CD4-positive, CD25-positive, alpha-beta regulatory T cell (primary cell): ENCODE measurements around the gene ZGPAT. TPM values are rescaled to one million over a fixed set of nuclear protein-coding genes. Genes with fewer than 3 reads are reported as not detected.

Experiments
- ATAC-seq, 2 donors: fragments of 150-1000 bp; cut with Tn5 transposase; one replicate each; pipeline ENCODE4 v1.10.0; 2021; ENCODE audit warnings: low read depth in 2 of 2, moderate number of reproducible peaks in 2 of 2, moderate library complexity in 1 of 2
- DNase-seq, 3 donors: peaks; one replicate each; pipeline versions ENCODE4 v3.0.0 to v3.0.0-alpha.2; 2012 to 2022; ENCODE audit warnings: mixed read lengths in 1 of 3
- H3K27ac ChIP-seq: one replicate; pipeline ENCODE4 v1.7.0; 2013; ENCODE audit warnings: mild to moderate bottlenecking, low read length; ENCODE audit not compliant: insufficient read depth, poor library complexity, severe bottlenecking
- H3K27me3 ChIP-seq: one replicate; pipeline ENCODE4 v1.7.0; 2013; ENCODE audit warnings: low read length; ENCODE audit not compliant: control insufficient read depth, insufficient read depth
- H3K36me3 ChIP-seq: one replicate; pipeline ENCODE4 v1.7.0; 2013; ENCODE audit warnings: mild to moderate bottlenecking, low read length, moderate library complexity; ENCODE audit not compliant: control insufficient read depth, insufficient read depth
- H3K4me1 ChIP-seq: 2 replicates; pipeline ENCODE4 v1.7.0; 2013; ENCODE audit warnings: mild to moderate bottlenecking, low read length; ENCODE audit not compliant: insufficient read depth, control insufficient read depth, poor library complexity, severe bottlenecking
- H3K4me3 ChIP-seq: one replicate; pipeline ENCODE4 v1.7.0; 2013; ENCODE audit warnings: low read depth, mild to moderate bottlenecking, low read length, moderate library complexity
- H3K9me3 ChIP-seq, 2 experiments: 1 replicate in 1 of 2; 2 replicates in 1 of 2; pipeline ENCODE4 v1.7.0; 2013; ENCODE audit warnings: low read length in 2 of 2, mild to moderate bottlenecking in 1 of 2, moderate library complexity in 1 of 2; ENCODE audit not compliant: control insufficient read depth in 2 of 2
- H3K27ac Mint-ChIP-seq, 3 donors: one replicate each; pipeline ENCODE4 v1.8.0; 2020 to 2022; ENCODE audit warnings: mild to moderate bottlenecking in 3 of 3, mixed read lengths in 3 of 3, moderate library complexity in 2 of 3
- H3K27me3 Mint-ChIP-seq: one replicate; pipeline ENCODE4 v1.8.0; 2022; ENCODE audit warnings: mild to moderate bottlenecking, mixed read lengths
- H3K36me3 Mint-ChIP-seq: one replicate; pipeline ENCODE4 v1.8.0; 2020; ENCODE audit warnings: mixed read lengths
- H3K4me1 Mint-ChIP-seq, 4 donors: one replicate each; pipeline ENCODE4 v1.8.0; 2020 to 2022; ENCODE audit warnings: mixed read lengths in 4 of 4, mild to moderate bottlenecking in 1 of 4
- H3K4me3 Mint-ChIP-seq, 4 donors: one replicate each; pipeline ENCODE4 v1.8.0; 2020 to 2022; ENCODE audit warnings: mild to moderate bottlenecking in 4 of 4, mixed read lengths in 4 of 4, moderate library complexity in 3 of 4
- H3K9me3 Mint-ChIP-seq, 7 donors: one replicate each; pipeline ENCODE4 v1.8.0; 2020 to 2022; ENCODE audit warnings: mixed read lengths in 7 of 7, mild to moderate bottlenecking in 3 of 7, moderate library complexity in 2 of 7
- polyA plus RNA-seq, 4 donors: library from polyadenylated mRNA; unstranded; fragments of 300-500 nt; fragmentation: Illumina TruSeq; gene quantifications; one replicate each; pipeline ENCODE4 v1.2.3, GENCODE V29; 2021
- total RNA-seq: library from RNA; stranded (reverse); gene quantifications from one replicate; pipeline ENCODE4 v1.2.3, GENCODE V29; 2022

Gene ZGPAT
- total and polyA plus RNA-seq, 5 donors from 2014 or later, result 34.0 to 51.5 (median 42.4) TPM

DNA sequence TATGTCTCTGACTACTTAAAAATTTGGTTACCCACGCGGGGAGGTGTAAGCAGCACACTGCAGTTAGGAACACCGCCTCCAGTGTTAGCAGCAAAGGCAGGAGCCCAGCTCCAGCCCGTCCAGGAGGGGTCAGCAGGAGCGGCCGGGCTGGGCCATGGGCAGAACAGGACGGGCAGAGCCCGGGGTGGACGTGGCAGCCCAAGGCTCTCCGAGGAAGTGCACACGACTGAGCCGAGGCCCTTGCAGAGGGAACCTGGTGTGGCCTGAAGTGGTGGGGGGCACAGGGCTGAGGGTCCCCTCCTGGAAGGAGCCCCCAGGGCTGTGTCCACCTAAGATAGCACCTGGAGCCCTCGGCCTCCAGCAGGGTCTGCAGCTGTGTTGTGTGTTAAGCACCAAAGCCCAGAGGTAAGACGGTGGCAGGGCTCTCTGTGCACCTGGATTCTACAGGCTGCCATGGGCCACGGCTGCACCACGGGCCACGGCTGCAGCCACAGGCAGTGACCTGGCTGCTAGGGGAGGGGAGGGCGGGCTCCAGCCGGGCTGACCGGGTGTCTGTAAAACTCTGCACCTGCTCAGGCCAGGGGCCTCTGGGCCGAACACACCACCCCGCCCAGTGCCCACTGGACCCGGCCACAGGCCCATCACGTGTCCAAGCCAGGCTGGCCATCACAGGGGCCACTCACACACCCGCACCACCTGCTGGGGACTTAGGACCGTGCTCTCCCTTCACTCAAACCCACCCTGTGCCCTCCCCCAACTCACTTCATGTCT lies 38.3 kb downstream of the ZGPAT start:
- H3K36me3 Mint-ChIP-seq, result no peaks in the 10 kb centered on the region
- peaks cover 3% of the 10 kb centered on the region for H3K27me3 Mint-ChIP-seq
- DNase-seq, result no peak
- Histone ChIP-seq H3K27me3 (no peaks in the 10 kb centered on the region), H3K9me3 (no peaks in the 10 kb centered on the region), H3K4me1 (peaks cover 25% of the 10 kb centered on the region), H3K36me3 (no peaks in the 10 kb centered on the region), H3K27ac (no peak overlapping the region), H3K4me3 (no peak overlapping the region)
- H3K27ac Mint-ChIP-seq, result peak overlapping the region in 1 of 3 donors; percentile 44
- ATAC-seq, result no peak
- peak overlapping the region in 1 of 4 donors; percentile 79 for H3K4me3 Mint-ChIP-seq
- no peaks in the 10 kb centered on the region for H3K9me3 Mint-ChIP-seq
- peaks cover 0 to 25% (median 3%) of the 10 kb centered on the region in 4 donors for H3K4me1 Mint-ChIP-seq

DNA sequence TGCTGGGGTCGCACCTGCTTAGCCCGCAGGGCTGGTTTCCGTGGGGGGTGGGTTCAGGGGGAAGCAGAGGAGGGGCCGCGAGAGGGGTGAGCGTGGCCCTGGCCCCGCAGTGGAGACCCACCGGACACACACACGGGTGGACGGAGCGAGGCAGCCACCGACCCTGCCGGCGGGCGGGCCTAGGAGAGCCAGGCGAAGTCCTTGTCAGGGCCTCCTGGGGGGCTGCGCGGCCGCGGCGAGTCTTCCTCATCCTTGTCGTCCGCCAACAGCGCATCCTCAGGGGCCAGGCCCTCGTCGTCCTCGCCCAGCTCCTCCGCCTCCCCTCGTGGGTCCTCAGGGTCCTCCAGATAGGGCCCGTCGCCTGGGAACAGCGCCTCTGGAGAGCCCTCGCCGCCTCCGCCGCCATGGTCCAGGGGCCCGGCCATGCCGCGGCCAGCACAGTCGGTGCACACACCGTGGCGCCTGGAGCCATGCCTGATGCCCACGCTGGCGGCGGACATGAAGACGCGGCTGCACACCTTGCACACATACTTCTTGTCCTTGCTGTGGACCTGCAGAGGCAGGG lies 39.0 kb downstream of the ZGPAT start:
- H3K27ac ChIP-seq, result no peak overlapping the region
- peaks cover 4% of the 10 kb centered on the region for H3K27me3 Mint-ChIP-seq

DNA sequence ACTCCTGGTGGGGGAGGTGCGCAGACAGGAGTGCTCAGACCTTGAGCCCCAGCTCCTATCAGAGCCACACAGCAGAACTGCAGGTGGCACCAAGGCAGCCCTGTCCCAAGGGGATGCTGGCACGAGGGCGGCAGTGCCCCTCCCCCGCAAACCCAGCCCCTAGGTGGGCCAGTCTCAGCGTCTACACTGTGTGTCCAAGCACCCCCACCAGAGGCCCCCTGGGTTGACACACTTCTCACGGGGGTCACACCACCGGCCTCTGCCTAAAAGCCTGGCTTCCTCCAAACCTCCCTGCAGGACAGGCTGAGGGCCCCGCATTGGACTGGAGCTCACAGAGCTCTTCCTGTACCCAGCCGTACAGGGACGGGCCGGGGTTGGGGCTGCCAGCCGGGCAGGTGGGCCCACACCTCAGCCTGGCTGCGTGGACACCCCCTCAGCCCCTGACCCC lies 39.8 kb downstream of the ZGPAT start:
- H3K27me3 ChIP-seq, result no peaks in the 10 kb centered on the region
- H3K9me3 ChIP-seq, result no peaks in the 10 kb centered on the region
- ATAC-seq (no peak), DNase-seq (no peak)
- Mint-ChIP-seq H3K27me3 (peaks cover 4% of the 10 kb centered on the region), H3K4me3 (no peak overlapping the region), H3K36me3 (no peaks in the 10 kb centered on the region), H3K27ac (no peak overlapping the region), H3K9me3 (no peaks in the 10 kb centered on the region), H3K4me1 (peaks cover 0 to 33% (median 4%) of the 10 kb centered on the region in 4 donors)
- H3K4me1 ChIP-seq, result peaks cover 27% of the 10 kb centered on the region
- no peak overlapping the region for H3K27ac ChIP-seq
- no peaks in the 10 kb centered on the region for H3K36me3 ChIP-seq
- no peak overlapping the region for H3K4me3 ChIP-seq

More for the DNA sequence above, 39.0 kb downstream of the ZGPAT start:
- Histone ChIP-seq H3K36me3 (no peaks in the 10 kb centered on the region), H3K9me3 (no peaks in the 10 kb centered on the region), H3K4me1 (peaks cover 25% of the 10 kb centered on the region), H3K27me3 (no peaks in the 10 kb centered on the region), H3K4me3 (no peak overlapping the region)
- DNase-seq (no peak), ATAC-seq (no peak)
- Mint-ChIP-seq H3K36me3 (no peaks in the 10 kb centered on the region), H3K4me3 (no peak overlapping the region), H3K4me1 (peaks cover 0 to 28% (median 4%) of the 10 kb centered on the region in 4 donors), H3K9me3 (no peaks in the 10 kb centered on the region), H3K27ac (no peak overlapping the region)

DNA sequence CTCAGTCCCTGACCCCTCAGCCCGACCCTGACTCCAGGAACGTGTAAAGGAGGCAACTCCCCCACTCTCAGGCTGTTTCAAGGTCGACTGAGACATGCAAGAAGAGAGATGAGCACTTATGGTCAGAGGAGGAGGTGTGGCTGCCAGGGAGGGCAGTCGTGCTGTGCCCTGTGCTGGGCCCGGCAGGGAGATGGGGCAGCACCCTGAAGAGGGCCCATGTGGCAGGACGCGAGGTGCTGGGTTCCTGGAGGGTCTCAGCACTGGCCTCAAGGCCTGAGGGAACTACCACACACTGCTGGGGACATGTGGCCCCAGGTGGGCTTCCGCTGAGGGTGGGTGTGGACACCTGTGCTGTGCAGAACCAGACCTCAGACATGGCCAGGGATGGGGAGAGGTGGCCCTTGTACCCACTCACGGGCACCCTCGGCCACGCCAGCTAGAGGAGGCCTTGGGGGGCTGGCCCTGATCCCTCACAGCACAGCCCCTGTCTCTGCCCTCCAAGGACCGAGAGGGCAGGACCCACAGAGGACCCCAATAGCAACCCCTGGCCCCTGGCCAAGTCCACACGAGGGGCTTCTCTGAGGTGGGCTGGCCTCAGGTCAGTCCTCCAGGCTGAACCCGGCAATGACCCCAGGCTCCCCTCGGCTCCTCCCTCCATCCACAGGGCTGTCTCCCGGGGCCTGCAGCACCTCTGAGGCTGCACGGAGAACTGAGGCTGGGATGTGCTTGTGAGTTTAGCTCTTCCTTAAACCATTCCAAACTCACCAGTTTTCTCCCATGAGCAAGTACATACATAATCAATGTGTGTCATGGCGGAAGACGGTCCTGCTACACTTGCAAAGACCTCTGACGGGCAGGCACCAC lies 40.5 kb downstream of the ZGPAT start:
- no peaks in the 10 kb centered on the region for H3K36me3 ChIP-seq
- Mint-ChIP-seq H3K9me3 (no peaks in the 10 kb centered on the region), H3K4me1 (peaks cover 0 to 33% (median 4%) of the 10 kb centered on the region in 4 donors), H3K4me3 (no peak overlapping the region), H3K36me3 (no peaks in the 10 kb centered on the region), H3K27me3 (peaks cover 4% of the 10 kb centered on the region), H3K27ac (peak overlapping the region in 2 of 3 donors; percentile 46 to 63)
- ATAC-seq (no peak), DNase-seq (no peak)
- no peaks in the 10 kb centered on the region for H3K9me3 ChIP-seq
- H3K4me3 ChIP-seq, result no peak overlapping the region
- H3K4me1 ChIP-seq, result peaks cover 27% of the 10 kb centered on the region
- no peak overlapping the region for H3K27ac ChIP-seq
- H3K27me3 ChIP-seq, result no peaks in the 10 kb centered on the region

DNA sequence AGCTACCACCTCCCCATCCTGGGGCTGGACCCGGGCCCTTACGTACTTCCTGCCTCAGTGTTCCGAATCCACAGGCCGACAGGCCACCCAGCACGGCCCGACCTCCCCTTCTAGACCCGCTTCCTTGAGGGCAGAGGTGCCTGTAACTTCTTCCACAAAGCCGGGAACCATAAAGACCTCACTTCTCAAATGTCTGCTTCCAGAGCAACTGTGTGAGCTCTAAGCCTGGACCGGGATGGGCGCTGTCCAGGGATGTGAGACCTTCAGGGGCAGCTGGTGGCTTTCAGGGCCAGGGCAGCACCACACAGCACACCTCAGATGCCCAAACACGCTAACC lies 41.1 kb downstream of the ZGPAT start:
- DNase-seq (no peak), ATAC-seq (no peak)
- Mint-ChIP-seq H3K9me3 (no peaks in the 10 kb centered on the region), H3K27me3 (peaks cover 4% of the 10 kb centered on the region), H3K4me3 (peak overlapping the region in 2 of 4 donors; percentile 11 to 32), H3K36me3 (no peaks in the 10 kb centered on the region), H3K27ac (peak overlapping the region in 2 of 3 donors; percentile 21 to 46), H3K4me1 (peaks cover 0 to 36% (median 4%) of the 10 kb centered on the region in 4 donors)
- Histone ChIP-seq H3K9me3 (no peaks in the 10 kb centered on the region), H3K4me3 (no peak overlapping the region), H3K27ac (no peak overlapping the region), H3K27me3 (no peaks in the 10 kb centered on the region), H3K36me3 (no peaks in the 10 kb centered on the region), H3K4me1 (peaks cover 27% of the 10 kb centered on the region)

DNA sequence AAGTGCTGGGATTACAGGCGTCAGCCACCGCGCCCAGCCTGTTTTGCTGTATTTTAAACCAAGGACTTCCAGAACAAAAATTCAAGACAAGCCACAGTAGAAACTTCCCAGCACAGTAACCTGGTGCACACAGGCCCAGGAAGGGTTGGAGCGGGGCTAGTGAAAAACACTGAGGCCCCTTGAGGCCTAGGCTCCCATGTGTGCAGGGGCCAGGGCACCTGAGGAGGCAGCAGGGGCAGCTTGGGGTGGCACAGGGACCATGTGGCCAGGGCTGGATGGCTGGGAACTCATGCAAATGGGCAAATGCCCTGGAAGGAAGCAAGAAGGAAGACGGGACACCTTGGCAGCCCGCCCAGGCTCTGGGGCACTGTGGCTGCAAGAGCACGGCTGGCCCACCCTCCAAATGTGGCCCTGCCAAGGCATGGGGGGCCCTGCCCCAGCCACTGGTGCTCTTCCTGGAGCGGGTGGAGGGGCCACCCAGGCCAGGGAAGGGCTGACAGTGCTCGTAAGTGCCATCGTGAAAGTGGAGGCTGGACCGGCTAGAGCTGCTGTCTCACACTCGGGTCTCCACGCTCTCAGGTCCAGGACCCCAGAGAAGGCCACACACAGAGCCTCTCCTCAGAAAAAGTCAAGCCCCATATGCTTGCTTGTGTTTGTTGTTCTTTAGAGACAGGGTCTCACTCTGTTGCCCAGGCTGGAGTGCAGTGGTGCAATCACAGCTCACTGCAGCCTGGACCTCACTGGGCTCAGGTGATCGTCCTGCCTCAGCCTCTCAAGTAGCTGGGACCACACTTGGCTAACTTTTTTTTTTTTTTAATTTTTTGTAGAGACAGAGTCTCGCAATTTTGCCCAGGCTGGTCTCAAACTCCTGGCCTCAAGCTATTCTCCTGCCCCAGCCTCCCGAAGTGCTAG lies 42.0 kb downstream of the ZGPAT start:
- peaks cover 27% of the 10 kb centered on the region for H3K4me1 ChIP-seq
- ATAC-seq (no peak), DNase-seq (no peak)
- H3K9me3 ChIP-seq, result no peaks in the 10 kb centered on the region
- H3K36me3 ChIP-seq, result no peaks in the 10 kb centered on the region
- Mint-ChIP-seq H3K4me3 (peak overlapping the region in 1 of 4 donors; percentile 27), H3K9me3 (no peaks in the 10 kb centered on the region), H3K4me1 (peaks cover 0 to 38% (median 4%) of the 10 kb centered on the region in 4 donors), H3K36me3 (no peaks in the 10 kb centered on the region), H3K27ac (peak overlapping the region in 2 of 3 donors; percentile 94 to 96), H3K27me3 (peaks cover 4% of the 10 kb centered on the region)
- H3K4me3 ChIP-seq, result no peak overlapping the region
- H3K27ac ChIP-seq, result peak overlapping the region; percentile 76
- no peaks in the 10 kb centered on the region for H3K27me3 ChIP-seq
